Stimulated activated naive CD8-positive, alpha-beta T cell treated with anti-CD3 and anti-CD28 coated beads, Interleukin-15, amount 100 ng/mL, for 72 hours (primary cell): Measurements from ENCODE around the gene IKZF5.

Experiments used
- ATAC-seq: fragments of 150-1000 bp; cut with Tn5 transposase; 2 replicates; pipeline ENCODE4 v1.10.0; 2021; ENCODE audit warnings: mild to moderate bottlenecking, moderate library complexity
- DNase-seq, 2 donors: peaks; one replicate each; pipeline ENCODE4 v3.0.0; 2021 to 2022
- H3K27ac Mint-ChIP-seq, 2 donors: one replicate each; pipeline ENCODE4 v1.8.0; 2022; ENCODE audit warnings: mild to moderate bottlenecking in 2 of 2, mixed read lengths in 2 of 2, moderate library complexity in 2 of 2
- H3K27me3 Mint-ChIP-seq: one replicate; pipeline ENCODE4 v1.8.0; 2022; ENCODE audit warnings: mixed read lengths
- H3K4me1 Mint-ChIP-seq: one replicate; pipeline ENCODE4 v1.8.0; 2022; ENCODE audit warnings: mild to moderate bottlenecking, mixed read lengths
- H3K4me3 Mint-ChIP-seq, 2 donors: one replicate each; pipeline ENCODE4 v1.8.0; 2022; ENCODE audit warnings: mild to moderate bottlenecking in 2 of 2, mixed read lengths in 2 of 2, moderate library complexity in 1 of 2
- H3K9me3 Mint-ChIP-seq, 2 donors: one replicate each; pipeline ENCODE4 v1.8.0; 2022; ENCODE audit warnings: mixed read lengths in 2 of 2

Gene IKZF5

DNA sequence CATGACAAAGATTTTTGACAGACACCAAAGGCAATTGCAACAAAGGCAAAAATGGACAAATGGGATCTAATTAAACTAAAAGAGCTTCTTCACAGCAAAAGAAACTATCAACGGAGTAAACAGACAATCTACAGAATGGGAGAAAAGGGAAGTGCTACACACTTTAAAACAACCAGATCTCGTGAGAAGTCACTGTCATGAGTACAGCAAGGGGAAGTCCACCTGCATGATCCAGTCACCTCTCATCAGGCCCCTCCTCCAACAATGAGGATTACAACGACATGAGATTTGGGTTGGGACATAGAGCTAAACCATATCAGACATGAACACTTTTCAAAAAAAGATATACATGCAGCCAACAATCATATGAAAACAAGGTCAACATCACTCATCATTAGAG lies 39.9 kb downstream of the IKZF5 start:
- no peaks in the 10 kb centered on the region for H3K4me1 Mint-ChIP-seq
- H3K27me3 Mint-ChIP-seq: peaks cover 5% of the 10 kb centered on the region
- DNase-seq (no peak), ATAC-seq (no peak)
- H3K4me3 Mint-ChIP-seq: no peak overlapping the region
- H3K9me3 Mint-ChIP-seq: peaks cover 21 to 23% of the 10 kb centered on the region in 2 donors
- no peak overlapping the region for H3K27ac Mint-ChIP-seq

DNA sequence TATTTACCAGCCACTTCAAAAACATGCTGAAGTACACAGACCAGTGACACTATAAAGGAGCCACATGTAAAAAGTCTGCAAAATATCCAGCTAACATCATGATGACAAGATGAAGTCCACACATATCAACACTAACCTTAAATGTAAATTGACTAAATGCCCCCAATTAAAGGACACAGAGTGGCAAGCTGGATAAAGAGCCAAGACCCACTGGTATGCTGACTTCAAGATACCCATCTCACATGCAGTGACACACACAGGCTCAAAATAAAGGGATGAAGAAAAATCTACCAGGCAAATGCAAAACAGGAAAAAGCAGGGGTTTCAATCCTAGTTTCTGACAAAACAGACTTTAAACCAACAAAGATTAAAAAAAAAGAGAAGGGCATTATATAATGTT lies 41.7 kb downstream of the IKZF5 start:
- DNase-seq: no peak
- no peak overlapping the region for H3K27ac Mint-ChIP-seq
- no peak for ATAC-seq
- H3K9me3 Mint-ChIP-seq: peaks cover 21 to 23% of the 10 kb centered on the region in 2 donors
- H3K27me3 Mint-ChIP-seq: peaks cover 5% of the 10 kb centered on the region
- no peak overlapping the region for H3K4me3 Mint-ChIP-seq
- no peaks in the 10 kb centered on the region for H3K4me1 Mint-ChIP-seq

DNA sequence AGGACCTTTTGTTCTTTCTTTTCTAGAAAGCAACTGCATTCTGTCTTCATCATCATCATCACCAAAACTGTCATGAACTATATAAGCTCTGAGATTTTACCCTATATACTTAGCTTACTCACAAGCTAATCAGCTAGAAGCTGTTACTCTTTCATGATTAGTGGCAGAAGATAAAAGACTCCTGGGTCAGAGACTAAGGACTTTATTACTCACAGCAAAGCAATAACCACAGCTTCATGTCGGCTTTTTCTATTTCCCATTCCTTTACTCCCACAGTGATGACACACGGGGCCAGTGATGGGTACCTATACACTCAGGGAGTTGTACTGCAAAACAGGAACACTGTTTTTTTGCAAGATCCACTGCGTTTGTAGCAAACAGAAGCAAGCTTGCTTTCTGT lies 46.2 kb downstream of the IKZF5 start:
- H3K27me3 Mint-ChIP-seq: peaks cover 10% of the 10 kb centered on the region
- ATAC-seq: no peak
- H3K4me3 Mint-ChIP-seq: no peak overlapping the region

DNA sequence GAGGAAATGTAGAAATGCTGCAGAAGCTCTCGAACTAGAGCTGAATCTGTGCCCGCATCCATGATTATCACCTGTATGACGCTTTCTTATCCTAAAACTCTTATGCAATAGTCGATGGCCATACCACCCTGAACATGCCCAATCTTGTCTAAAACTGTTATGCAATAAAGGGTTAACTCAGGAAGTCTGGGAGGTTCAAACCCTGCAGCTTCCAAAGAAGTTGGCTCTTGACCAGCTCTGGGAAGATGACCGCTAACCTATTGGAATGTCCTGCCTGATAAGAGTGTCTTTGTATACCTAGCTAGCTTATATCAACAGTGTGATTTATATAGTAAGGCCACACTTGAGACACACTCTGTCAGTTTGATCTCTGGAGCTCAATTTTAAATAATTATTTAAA lies 51.1 kb downstream of the IKZF5 start:
- no peak overlapping the region for H3K27ac Mint-ChIP-seq
- H3K4me1 Mint-ChIP-seq: peaks cover 23% of the 10 kb centered on the region
- H3K9me3 Mint-ChIP-seq: no peaks in the 10 kb centered on the region
- no peak for DNase-seq
- ATAC-seq: no peak
- no peak overlapping the region for H3K4me3 Mint-ChIP-seq
- H3K27me3 Mint-ChIP-seq: peaks cover 15% of the 10 kb centered on the region

More for the DNA sequence above, 46.2 kb downstream of the IKZF5 start:
- no peaks in the 10 kb centered on the region for H3K4me1 Mint-ChIP-seq
- peaks cover 7 to 16% of the 10 kb centered on the region in 2 donors for H3K9me3 Mint-ChIP-seq
- no peak overlapping the region for H3K27ac Mint-ChIP-seq
- no peak for DNase-seq

DNA sequence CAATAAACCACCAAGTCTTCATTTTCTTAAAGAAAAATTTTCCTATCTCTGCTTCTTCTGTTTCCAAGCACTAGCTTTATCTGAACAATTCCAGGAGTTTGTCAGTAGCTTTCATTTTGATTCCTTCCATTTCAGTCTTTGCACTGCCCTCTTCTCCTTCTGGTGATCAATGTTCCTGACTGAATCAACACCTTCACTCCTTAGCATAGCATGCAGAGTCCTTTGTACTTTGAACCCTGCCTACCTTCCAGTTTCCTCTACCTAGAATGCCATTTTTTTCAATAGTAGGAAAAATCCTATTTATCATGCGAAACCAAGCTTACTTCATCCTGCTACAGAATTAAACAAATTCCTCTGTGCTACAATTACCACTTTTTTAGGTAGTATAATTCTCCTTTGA lies 52.7 kb downstream of the IKZF5 start:
- no peak overlapping the region for H3K27ac Mint-ChIP-seq
- H3K9me3 Mint-ChIP-seq: no peaks in the 10 kb centered on the region

DNA sequence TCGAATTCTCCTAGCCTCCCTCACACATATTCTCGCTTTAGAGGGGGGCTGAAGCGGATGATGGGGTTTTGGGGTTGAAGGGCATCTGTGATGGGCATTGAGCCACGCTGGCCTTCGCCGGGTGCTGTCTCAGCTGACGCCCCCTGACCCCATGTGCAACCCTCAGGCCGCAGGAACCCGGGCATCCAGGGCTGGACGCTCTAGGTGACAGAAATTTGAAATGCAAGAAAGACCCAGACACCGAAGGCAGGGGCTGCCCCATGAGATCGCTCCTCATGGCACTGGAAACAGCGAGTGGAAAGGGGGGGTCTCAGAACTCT lies 53.9 kb downstream of the IKZF5 start:
- ATAC-seq: no peak
- DNase-seq: no peak
- Mint-ChIP-seq H3K27me3 (peaks cover 7% of the 10 kb centered on the region), H3K4me1 (peaks cover 34% of the 10 kb centered on the region), H3K4me3 (peak overlapping the region; percentile 91 to 95), H3K9me3 (no peaks in the 10 kb centered on the region), H3K27ac (no peak overlapping the region)

More for the DNA sequence above, 52.7 kb downstream of the IKZF5 start:
- Mint-ChIP-seq H3K4me1 (peaks cover 26% of the 10 kb centered on the region), H3K27me3 (peaks cover 15% of the 10 kb centered on the region), H3K4me3 (no peak overlapping the region)
- DNase-seq: no peak
- ATAC-seq: no peak

DNA sequence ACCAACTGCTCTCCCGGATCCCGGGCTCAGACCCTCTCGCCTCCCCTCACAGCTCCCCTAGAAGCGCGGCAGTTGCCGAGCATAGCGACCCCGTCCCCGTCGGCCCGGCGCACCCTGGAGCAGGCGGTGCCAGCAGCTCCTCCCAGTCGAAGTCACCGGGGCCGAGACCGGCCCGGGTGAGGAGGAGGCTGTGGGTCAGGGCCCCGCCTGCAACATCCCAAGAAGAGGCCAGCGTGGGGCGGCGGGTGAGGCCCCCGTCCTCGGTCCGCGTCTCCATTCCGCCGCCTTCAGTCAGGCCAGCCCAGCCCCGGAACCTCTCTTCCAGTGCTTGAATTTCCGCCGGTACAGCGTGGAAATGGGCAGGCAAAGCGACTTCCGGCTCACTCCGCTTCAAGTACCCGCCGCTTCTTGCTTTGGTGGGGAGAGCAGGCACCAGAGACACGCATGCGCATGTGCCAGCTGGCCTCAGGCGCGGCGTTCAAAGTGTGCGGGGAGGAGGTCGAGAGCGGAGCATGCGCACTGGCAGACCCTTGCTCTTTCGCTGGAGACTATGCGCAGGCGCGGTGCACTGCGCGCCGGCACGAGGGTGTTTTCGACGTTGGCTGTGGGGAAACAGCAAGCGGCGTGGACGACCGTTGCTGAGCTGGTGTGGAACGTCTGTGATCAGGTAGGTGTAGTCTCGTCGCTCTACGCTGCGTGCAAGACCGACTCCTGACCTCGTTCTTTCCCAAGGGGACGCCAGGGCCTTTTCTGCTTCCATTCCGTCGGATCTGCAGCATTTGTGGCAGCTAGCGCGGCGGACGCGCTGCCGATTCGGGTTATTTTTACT lies 54.5 kb downstream of the IKZF5 start, which contains the start of gene C10orf88:
Gene C10orf88, minus strand, starts transcription at position 326 of the 829 bp plus-strand sequence. Its CDS starts 49 bp downstream, at position 277.
- Mint-ChIP-seq H3K4me1 (peaks cover 34% of the 10 kb centered on the region), H3K27me3 (peaks cover 7% of the 10 kb centered on the region), H3K27ac (peak within 1 kb of the TSS; percentile 96 to 97), H3K4me3 (peak within 1 kb of the TSS; percentile 91 to 95), H3K9me3 (no peaks in the 10 kb centered on the region)
- peak; percentile 94 to 98 for DNase-seq
- ATAC-seq: peak; percentile 99

DNA sequence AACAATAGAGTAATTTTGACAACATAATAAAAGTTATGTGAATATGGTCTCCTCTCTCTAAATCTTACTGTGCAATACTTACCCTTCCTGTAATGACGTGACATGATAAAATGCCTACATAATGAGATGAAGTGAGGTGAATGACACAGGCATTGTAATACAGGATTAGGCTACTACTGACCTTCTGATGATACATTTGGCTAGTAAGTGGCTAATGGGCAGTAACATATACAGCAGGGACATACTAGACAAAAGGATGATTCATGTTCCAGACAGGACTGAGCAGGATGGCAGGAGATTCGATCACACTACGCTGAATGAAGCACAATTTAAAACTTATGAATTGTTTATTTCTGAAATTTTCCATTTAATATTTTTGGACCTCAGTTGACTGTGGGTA lies 59.3 kb downstream of the IKZF5 start:
- DNase-seq (no peak), ATAC-seq (no peak)
- H3K4me3 Mint-ChIP-seq: no peak overlapping the region
- no peaks in the 10 kb centered on the region for H3K9me3 Mint-ChIP-seq
- H3K27me3 Mint-ChIP-seq: no peaks in the 10 kb centered on the region
- H3K27ac Mint-ChIP-seq: no peak overlapping the region
- peaks cover 29% of the 10 kb centered on the region for H3K4me1 Mint-ChIP-seq
